CMK (cell line): Measurements from ENCODE around the gene SYCE3.

Experiments used
- DNase-seq: peaks from one replicate; pipeline ENCODE4 v3.0.0-alpha.2; 2010; ENCODE audit warnings: low read depth

Gene SYCE3

GRCh38 chr22:50575426-50575941, 12.8 kb upstream of the SYCE3 start:
- no peak for DNase-seq

GRCh38 chr22:50574383-50574755, 11.7 kb upstream of the SYCE3 start:
- no peak for DNase-seq

- DNase-seq = no peak
These were observed 11.0 kb upstream of the SYCE3 start for GRCh38 chr22:50573491-50574382.

- no peak for DNase-seq
These were observed 10.2 kb upstream of the SYCE3 start for GRCh38 chr22:50572965-50573364.

- no peak for DNase-seq
These were observed 8.8 kb upstream of the SYCE3 start for GRCh38 chr22:50571264-50572175.

- DNase-seq = no peak
These were observed 8.1 kb upstream of the SYCE3 start for GRCh38 chr22:50570861-50571260.

DNA sequence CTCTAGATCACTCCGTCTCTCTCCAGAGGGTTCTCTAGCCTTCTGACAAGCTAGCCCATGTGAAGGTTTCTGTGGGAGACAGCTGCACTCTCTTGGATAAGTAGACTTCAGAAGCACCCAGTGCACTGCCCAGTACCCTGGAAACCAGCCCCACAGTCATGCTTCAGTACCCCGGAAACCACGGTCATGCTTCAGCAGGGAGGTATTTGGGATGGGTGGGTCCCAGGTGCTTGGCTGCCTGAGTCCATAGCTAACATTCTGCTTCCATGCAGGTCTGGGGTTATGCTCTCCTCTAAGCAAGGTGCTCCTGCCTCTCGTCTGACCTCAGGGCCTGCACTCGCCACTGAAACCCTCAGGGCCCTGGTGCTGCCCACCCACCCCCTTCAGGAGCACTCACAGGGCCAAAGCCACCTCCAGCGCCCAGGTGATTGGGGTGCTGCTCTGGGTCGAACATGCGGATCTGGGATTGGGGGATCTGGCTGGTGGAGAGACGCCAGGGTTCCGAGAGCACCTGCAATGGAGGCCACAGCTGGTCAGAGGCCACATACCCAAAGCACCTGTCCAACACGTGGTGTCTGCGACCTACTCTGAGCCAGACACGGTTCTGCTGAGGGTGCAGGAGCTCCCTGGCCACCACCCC, 7.3 kb upstream of the SYCE3 start:
- no peak for DNase-seq

DNA sequence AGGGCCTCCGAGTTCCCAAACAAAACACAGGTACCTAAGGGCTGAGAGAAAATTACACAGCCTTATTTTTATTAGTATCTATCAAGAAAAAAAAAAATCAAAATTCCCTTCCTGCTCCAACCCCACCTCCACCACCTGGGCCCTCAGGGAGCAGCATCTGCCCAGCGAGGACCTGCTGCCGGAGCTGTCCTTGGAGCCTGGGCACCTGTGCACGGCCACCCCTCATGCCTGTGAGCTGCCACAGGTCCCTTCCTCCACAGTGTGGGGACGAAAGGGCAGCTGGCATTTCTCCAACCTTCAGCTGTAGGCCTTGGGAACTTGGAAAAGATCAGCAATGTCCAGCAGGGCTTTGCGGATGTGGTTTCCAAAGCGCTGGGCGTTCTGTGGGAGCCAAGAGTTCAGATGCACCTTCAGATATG, 6.3 kb upstream of the SYCE3 start:
- DNase-seq = no peak

- no peak for DNase-seq
These were observed 5.9 kb upstream of the SYCE3 start for GRCh38 chr22:50568626-50569025.

- DNase-seq = no peak
These were observed 5.1 kb upstream of the SYCE3 start for GRCh38 chr22:50567721-50568252.

DNA sequence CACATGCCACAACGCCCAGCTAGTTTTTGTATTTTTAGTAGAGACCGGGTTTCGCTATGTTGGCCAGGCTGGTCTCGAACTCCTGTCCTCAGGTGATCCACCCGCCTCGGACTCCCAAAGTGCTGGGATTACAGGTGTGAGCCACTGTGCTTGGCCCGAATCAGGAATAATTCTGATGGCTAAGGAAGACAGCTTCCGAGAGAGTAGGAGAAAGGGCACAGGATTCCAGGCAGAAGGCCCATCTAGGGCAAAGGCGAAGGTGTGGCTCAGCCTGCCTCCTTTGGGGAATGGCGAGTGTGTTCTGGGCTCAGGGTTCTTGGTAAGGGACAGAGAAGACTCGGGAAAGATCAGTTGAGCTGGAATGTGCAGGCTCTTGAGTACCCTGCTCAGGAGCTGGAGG, 1.6 kb upstream of the SYCE3 start:
- DNase-seq = no peak

- DNase-seq = no peak
These were observed 868 bp upstream of the SYCE3 start for GRCh38 chr22:50563413-50564160.

DNA sequence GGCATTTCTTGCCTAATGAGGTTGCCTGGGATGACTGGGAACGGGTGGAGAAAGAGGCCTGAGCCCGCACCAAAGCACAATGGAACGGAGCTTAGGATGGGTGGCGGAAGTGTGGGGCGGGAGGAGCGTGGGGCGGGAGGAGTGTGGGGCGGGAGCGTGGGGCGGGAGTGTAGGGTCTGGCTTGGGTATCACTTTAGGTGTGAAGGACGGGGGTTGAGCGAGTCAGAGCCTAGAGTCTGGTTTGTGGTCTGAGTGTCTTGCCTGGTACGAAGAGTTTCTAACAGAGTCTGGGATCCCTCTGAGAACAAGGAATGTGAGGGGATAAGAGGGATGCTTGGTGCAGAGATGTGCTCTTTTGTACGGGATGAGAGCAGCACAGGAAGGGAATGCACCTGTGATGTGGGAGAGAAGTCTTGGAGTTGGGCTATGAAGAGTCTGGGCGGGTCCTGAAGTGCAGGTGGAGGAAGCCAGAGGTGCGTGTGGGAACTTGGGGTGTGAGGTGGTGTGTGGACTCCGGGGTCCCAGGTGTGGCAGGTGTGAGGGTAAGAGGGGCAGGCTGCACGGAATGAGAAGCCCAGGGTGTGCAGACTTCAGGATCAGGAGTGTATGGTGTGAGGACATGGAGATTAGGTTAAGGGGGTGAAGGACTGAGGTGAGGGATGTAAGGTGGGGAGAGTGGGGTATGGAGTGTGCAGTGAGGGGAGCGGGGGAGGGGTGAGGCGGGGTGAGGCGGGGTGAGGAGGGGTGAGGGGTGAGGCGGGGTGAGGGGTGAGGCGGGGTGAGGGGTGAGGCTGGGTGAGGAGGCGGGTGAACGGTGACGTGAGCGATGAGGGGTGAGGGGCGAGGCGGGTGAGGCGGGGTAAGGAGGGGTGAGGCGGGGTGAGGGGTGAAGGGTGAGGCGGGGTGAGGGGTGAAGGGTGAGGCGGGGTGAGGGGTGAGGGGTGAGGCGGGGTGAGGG, 1.0 kb downstream of the SYCE3 start:
- no peak for DNase-seq

DNA sequence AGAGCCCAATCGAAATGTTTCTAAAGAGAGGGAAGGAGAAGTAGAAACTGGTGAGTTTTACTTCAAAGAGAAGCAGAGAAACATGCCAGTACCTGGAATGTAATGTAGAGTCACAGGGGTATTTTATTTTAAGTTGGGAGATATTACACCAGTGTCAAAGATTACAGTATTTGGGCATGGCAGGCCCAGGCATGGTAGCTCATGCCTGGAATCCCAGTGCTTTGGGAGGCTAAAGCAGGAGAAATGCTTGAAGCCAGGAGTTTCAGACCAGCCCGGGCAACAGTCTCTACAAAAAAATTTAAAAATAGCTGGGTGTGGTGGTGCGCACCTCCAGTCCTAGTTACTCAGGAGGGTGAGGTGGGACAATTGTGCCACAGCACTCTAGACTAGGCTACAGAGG, 2.7 kb downstream of the SYCE3 start:
- no peak for DNase-seq

DNA sequence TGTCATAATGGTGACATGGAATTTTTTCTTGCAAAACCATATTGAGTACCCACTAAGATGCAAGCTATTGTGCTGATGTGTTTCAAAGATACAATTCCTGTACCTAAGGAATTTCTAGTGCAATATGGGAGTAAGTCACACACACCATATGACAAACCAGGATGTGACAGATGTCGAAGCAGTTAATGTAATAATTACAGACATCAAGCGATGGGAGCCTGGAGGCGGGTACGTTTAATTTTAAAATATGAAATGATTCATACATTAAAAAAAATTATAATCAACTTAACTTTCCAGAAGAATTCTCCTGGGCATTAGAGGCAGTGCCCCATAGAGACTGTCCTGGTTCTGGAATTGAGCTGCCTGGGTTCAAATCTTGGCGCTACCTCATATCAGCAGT, 6.0 kb downstream of the SYCE3 start:
- DNase-seq = no peak

DNA sequence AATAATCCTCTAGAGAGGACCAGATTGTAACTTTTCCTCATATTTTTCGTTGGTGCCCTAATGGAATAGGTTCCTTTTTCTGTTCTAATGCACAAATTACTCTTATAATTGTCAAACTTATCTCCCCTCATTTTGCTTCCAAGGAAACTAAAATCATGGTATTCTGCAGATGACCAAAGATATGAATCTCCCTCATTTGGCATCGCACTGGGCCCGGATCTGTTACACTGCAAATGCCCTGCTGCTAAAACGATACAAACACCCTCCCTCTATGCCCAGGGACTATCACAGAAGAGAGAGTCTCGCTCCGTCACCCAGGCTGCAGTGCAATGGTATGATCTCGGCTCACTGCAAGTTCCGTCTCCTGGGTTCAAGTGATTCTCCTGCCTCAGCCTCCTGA, 9.4 kb downstream of the SYCE3 start:
- DNase-seq = no peak

GRCh38 chr22:50551160-50551752, 11.5 kb downstream of the SYCE3 start:
- DNase-seq = no peak

- no peak for DNase-seq
These were observed 12.3 kb downstream of the SYCE3 start for GRCh38 chr22:50550395-50550794.

- DNase-seq = no peak
These were observed 13.6 kb downstream of the SYCE3 start for GRCh38 chr22:50548921-50549790.
